Transverse colon (tissue), 4 donors: ENCODE measurements around the gene S100A9. TPM values are rescaled to one million over a fixed set of nuclear protein-coding genes. Genes with fewer than 3 reads are reported as not detected.

Source experiments
- small RNA-seq, 4 donors: library from RNA; depleted of rRNA; stranded (forward); fragments of <200 nt; gene quantifications; one replicate each; pipeline ENCODE3, GENCODE V24; 2016
- total RNA-seq, 4 donors: library from RNA; depleted of rRNA; stranded (reverse); fragments of >200 nt; gene quantifications; one replicate each; pipeline ENCODE4 v1.1.0, GENCODE V29; 2016

Gene S100A9
- total RNA-seq, 4 donors from 2014 or later = 24.0 to 99.0 (median 34.3) TPM

Small RNA genes lying within 50 kb of the gene (small RNA-seq; reads per million reads assigned to genes)
- gene RNU6-160P (0 reads per million in 4 donors), gene S100A15A (0 reads per million in 4 donors)

Other genes with a start within 250 kb of the S100A9 start
- gene SPRR2F, start 244.3 kb upstream of the S100A9 start, total RNA-seq = not detected
- gene SPRR2G, start 207.0 kb upstream of the S100A9 start, total RNA-seq = not detected
- gene LELP1, start 154.4 kb upstream of the S100A9 start, total RNA-seq = not detected
- not detected for gene PRR9, start 140.3 kb upstream of the S100A9 start, total RNA-seq
- gene LORICRIN, start 98.2 kb upstream of the S100A9 start, total RNA-seq = not detected
- gene PGLYRP3, start 44.9 kb upstream of the S100A9 start, total RNA-seq = not detected
- not detected for gene PGLYRP4, start 9.0 kb upstream of the S100A9 start, total RNA-seq
- gene S100A12, start 17.8 kb downstream of the S100A9 start, total RNA-seq = not detected
- 1 to 10 TPM in 2 of 4 donors, not detected in 2; 1.6 to 7.4 TPM for gene S100A8, start 33.2 kb downstream of the S100A9 start, total RNA-seq
- not detected for gene S100A7A, start 58.7 kb downstream of the S100A9 start, total RNA-seq
- gene S100A7, start 102.8 kb downstream of the S100A9 start, total RNA-seq = not detected
- gene S100A6, start 178.1 kb downstream of the S100A9 start, total RNA-seq = 100 to 1,000 TPM; 219 to 881 (median 433) TPM
- gene S100A5, start 183.1 kb downstream of the S100A9 start, total RNA-seq = not detected
- 100 to 1,000 TPM in 1 of 4 donors, 10 to 100 TPM in 3; 40.8 to 138 (median 78.6) TPM for gene S100A4, start 188.0 kb downstream of the S100A9 start, total RNA-seq
- gene S100A3, start 191.4 kb downstream of the S100A9 start, total RNA-seq = under 1 TPM in 1 of 4 donors, not detected in 3; 0.64 TPM
- gene S100A2, start 208.0 kb downstream of the S100A9 start, total RNA-seq = 1 to 10 TPM in 1 of 4 donors, not detected in 3; 2.2 TPM